ENCODE data around the gene PXMP2.
"Not testable (repeated sequence)": the region's sequence is repeated elsewhere in the genome, so short reads cannot be mapped to it uniquely, and the experiment has no call there.

Gene PXMP2

DNA sequence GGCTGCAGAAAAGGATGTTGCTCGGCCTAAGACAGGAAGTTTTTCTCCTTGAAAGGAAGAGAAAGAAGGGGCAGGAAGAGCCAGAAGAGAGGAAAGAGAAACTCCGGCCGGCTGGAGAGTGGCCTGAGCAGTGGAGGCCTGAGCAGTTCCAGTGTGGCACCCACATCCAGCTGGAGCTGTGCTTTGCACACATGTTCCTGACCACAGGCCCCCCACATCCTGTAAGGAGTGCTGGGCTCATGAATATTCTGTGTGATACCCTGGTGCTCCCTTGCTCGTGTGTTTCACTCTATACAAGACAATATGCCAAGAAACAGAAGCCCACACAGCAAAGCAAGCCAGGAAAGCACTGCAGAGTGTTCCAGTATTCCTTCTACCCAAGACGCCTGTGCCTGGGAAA, 27.3 kb upstream of the PXMP2 start:
- DNase-seq (ENCODE audit: low read depth in 2 of 2), result no peak

- DNase-seq (ENCODE audit: low read depth in 2 of 2), result no peak
Measured at GRCh38 chr12:132660996-132661395, 26.4 kb upstream of the PXMP2 start.

GRCh38 chr12:132661972-132662371, 25.4 kb upstream of the PXMP2 start:
- no peak for DNase-seq (ENCODE audit: low read depth in 2 of 2)

DNA sequence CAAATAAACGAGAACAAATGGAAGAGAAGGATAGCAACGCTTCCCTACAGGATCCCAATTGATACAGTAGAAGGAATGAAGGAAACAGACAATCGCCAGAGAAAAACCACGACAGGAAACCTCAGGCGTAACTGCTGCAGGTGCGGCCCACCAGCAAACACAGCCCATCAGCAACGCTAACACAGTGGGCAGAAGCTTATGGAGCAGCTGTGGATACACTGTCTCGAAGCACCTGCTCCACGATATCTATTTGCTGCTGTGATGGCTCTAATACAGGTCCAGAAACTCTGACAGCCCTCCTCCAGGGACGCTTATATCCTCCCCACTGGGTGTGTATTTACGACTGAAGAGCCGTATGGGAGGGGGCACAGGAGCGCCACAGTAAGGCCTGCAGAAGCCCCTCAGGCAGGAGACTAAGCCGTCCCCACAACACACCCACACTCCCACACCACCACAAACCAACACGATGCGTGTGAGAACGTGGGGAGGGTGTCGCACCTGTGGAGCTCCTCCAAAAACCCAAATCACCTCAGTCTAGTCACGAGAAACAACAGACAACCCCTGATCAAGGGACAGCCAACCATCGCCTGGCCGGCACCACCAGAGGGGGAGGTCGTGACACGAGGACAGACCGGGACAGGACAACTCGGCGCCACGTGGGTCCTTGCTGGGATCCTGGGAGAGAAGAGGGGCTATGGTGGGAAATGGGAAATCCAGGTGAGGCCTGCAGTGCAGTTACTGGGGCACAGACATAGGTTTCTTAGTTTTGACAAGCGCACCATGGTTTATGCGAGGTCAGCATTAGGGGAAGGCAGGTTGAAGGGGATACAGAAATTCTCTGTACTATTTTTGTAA, 24.3 kb upstream of the PXMP2 start:
- DNase-seq (ENCODE audit: low read depth in 2 of 2), result no peak

GRCh38 chr12:132664206-132665148, 22.9 kb upstream of the PXMP2 start:
- no peak for DNase-seq (ENCODE audit: low read depth in 2 of 2)

GRCh38 chr12:132665149-132665491, 22.3 kb upstream of the PXMP2 start:
- DNase-seq (ENCODE audit: low read depth in 2 of 2), result no peak

GRCh38 chr12:132665794-132666193, 21.6 kb upstream of the PXMP2 start:
- no peak for DNase-seq (ENCODE audit: low read depth in 2 of 2)

DNA sequence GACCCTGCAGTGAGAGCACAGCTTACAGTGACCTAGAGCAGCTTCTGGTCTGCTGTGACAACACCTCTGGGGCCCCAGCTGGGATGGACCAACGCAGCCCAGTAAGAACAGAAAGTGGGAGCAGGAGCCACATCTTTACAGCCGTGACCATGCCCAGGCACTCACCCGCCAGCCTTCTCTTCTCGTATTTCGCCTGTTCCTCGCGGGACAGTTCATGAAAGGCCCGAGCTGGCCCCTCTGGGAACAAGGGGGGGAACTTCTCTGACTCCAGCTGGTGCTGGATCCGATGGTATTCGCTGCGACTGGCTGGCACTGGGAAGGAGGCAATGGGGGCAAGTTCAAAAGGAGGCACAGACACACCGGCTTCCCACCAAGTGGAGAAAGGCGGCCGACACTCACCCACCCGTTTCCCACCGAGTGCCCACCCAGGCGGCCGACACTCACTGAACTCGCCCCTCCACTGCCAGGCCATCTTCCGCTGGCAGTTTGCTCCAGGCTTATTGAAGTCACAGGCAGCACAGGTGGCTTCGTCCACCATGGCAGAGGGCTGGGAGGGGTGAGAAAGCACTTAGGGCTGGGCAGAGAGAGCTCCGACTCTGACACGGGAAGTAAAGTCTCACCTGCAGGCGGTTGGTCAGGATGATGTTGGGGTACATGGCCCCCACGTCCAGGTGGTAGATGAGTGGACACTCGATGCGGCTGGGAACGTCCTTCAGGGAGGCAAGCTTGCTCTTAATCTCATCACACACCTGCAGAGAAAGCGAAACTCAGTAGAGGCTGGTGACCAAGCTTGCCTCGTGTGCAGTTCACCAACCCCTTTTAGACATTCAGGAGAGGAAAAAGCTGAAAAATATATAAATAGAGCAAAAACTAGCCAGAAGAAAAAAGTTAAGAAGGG, 18.9 kb upstream of the PXMP2 start:
- no peak for DNase-seq (ENCODE audit: low read depth in 2 of 2)

DNA sequence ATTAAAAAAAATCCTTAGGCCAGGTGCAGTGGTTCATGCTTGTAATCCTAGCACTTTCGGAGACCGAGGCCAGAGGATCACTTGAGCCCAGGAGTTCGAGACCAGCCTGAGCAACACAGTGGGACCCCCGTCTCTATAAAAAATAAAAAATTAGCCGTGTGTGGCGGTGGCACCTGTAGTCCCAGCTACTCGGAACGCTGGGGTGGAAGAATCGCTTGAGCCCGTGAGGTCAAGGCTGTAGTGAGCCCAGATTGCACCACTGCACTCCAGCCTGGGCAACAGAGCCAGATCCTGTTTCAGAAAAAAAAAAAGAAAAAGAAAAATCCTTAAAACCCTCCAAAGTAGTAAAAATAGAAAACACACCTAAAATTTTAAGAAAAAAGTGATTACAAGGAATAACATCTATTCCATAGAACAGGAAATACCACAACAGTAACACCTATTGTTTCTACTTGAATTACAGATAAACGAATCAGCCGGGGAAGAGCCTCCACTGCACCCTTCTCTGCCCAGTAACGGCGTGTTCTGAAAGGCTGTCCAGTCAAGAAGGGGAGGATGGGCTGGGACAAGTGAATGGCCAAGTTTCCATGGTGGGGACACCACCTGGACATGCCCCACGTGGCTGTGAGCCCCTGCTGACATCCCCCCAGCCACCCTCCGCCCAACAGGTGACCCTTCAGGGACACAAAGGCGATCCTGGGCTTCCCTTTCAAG, 18.1 kb upstream of the PXMP2 start:
- DNase-seq (ENCODE audit: low read depth in 2 of 2), result no peak

DNA sequence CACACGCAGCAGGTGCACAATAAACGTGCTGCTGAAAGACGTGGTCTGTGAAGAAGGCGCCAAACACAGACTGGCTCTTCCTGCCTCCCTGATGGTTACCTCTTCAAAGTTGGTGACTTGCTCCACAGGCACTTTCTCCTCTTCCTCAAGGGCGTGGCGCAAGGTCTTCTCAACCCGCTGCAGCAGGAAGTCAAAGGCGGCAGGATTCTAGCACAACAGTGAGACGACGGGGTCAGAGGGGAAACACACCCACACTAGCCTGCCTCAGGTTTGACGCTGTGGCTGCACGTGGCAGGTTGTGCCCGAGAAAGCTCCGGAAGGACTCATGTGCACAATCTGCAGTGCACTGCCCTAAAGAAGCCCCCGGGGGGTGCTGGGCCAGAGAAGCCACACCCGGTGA, 15.3 kb upstream of the PXMP2 start:
- DNase-seq (ENCODE audit: low read depth in 2 of 2), result no peak

DNA sequence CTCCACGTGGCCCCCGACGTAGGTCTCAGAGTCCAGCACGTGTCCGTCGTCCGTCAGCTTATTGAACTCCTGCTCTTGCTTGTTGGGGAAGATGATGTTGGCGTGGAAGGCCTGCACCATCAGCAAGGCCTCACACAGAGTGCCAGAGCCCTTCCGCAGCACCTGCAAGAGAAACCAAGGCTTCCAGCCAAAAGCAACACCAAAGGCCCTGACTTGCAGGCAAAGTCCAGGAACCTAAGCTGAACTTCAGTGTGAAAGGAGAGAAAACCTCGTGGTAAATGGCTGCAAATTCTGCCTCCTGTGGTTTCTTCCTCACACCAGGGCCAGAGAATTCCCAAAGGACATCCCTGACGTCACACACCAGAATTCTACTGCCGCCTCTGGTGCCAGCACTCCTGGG, 14.7 kb upstream of the PXMP2 start:
- no peak for DNase-seq (ENCODE audit: low read depth in 2 of 2)

- no peak for DNase-seq (ENCODE audit: low read depth in 2 of 2)
Measured at GRCh38 chr12:132673288-132674179, 13.9 kb upstream of the PXMP2 start.

GRCh38 chr12:132674561-132674960, 12.8 kb upstream of the PXMP2 start:
- no peak for DNase-seq (ENCODE audit: low read depth in 2 of 2)

DNA sequence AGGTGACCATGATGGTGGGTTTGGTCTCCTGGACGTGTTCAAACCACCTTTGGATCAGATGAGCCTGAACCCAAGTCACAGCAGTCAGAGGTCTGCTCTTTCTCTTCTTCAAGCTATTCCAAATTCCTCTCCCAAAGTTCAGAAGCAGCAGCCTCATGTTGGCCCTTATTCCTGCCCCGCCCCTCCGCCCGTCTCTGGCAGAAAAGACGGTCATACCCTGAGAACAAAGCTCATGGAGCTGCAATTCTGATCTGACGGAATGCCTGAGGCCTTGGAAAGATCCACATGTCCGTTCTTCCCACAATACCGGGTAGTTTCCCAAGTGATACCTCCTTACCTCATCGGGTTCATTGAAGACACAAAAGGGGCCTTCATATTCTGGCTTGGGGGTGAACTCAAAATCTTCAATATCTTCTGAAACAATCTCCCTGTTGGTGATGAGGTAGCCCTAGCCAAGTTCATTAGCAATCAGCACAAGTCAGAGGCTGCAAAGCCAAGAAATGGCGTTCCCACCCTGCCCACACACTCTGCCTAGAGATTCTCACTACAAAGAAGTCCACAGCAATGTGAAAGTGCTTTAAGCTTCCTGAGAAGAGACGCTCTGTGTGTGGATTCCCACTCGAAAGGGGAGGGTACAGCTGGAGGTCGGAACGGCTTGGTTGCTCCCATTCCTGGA, 11.5 kb upstream of the PXMP2 start:
- DNase-seq (ENCODE audit: low read depth in 2 of 2), result no peak

- no peak for DNase-seq (ENCODE audit: low read depth in 2 of 2)
Measured at GRCh38 chr12:132677492-132677891, 9.9 kb upstream of the PXMP2 start.

DNA sequence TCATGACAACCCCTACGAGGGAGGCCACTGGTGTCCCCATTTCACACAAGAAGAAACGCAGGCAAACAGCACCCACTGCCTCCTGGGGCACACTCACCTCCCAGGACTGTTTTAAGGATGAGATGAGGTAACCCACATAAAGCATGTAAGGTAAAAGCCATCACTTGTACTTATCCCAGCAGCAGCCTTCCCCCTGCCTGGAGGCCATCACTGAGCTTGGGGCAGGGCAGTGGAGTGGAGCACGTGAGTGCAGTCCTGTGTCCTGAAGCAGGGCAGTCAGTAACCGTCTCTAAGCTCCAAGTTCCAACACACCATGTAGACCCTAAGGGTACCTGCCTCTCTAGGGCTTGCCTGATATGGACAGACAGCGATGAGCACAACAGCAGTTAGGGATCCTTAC, 2.0 kb upstream of the PXMP2 start:
- no peak for DNase-seq (ENCODE audit: low read depth in 2 of 2)

DNA sequence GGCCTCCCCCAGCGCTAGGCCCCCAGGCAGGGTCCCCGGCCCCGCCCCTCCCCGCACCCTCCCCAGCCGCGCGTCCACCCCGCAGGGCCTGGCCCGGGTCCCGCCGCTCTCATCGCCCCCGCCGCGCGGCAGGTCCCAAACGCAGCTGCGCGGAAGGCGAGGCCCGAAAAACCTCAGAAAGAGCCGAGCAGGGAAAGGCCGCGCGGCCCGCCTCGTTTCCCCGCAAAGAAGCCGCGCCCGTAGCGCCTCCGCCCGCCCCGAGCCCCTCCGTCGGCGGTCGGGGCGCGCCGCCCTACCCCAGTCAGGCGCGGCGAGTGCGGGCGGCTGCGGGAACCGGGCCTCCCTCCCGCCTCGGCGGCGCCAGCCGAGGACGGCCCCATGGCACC, 569 bp upstream of the PXMP2 start:
- no peak for DNase-seq (ENCODE audit: low read depth in 2 of 2)

GRCh38 chr12:132689227-132689626, 1.8 kb downstream of the PXMP2 start:
- no peak for DNase-seq (ENCODE audit: low read depth in 2 of 2)

GRCh38 chr12:132690112-132690511, 2.7 kb downstream of the PXMP2 start:
- DNase-seq (ENCODE audit: low read depth in 2 of 2), result no peak

GRCh38 chr12:132692030-132692429, 4.6 kb downstream of the PXMP2 start:
- not testable (repeated sequence) for DNase-seq (ENCODE audit: low read depth in 2 of 2)

Measured in stimulated activated CD8-positive, alpha-beta memory T cell treated with anti-CD3 and anti-CD28 coated beads, Interleukin-7, amount 100 ng/mL, for 1 hour (primary cell).